Purkinje cell (primary cell): ENCODE data around the gene FAM200C. TPM values are rescaled to one million over a fixed set of nuclear protein-coding genes. Genes with fewer than 3 reads are reported as not detected.

Experiments used
- polyA plus RNA-seq: library from polyadenylated mRNA; unstranded; fragments of >200 nt; fragmentation: Nextera tagmentation; gene quantifications from 2 replicates; pipeline ENCODE4 v1.2.1, GENCODE V29; 2014

Gene FAM200C
- 3.8 and 8.1 TPM in 2 replicates for polyA plus RNA-seq

GRCh38 chr5:160399402-160400353 is at the start of gene FAM200C:
Gene FAM200C (minus strand): TSS chr5:160400054. CDS start chr5:160395490, 4,564 bp downstream.

GRCh38 chr5:160421625-160422258 is 21.9 kb upstream of the FAM200C start, which contains the start of gene PTTG1:
Gene PTTG1 (plus strand): TSS chr5:160421855. CDS start chr5:160422313, 458 bp downstream.

DNA sequence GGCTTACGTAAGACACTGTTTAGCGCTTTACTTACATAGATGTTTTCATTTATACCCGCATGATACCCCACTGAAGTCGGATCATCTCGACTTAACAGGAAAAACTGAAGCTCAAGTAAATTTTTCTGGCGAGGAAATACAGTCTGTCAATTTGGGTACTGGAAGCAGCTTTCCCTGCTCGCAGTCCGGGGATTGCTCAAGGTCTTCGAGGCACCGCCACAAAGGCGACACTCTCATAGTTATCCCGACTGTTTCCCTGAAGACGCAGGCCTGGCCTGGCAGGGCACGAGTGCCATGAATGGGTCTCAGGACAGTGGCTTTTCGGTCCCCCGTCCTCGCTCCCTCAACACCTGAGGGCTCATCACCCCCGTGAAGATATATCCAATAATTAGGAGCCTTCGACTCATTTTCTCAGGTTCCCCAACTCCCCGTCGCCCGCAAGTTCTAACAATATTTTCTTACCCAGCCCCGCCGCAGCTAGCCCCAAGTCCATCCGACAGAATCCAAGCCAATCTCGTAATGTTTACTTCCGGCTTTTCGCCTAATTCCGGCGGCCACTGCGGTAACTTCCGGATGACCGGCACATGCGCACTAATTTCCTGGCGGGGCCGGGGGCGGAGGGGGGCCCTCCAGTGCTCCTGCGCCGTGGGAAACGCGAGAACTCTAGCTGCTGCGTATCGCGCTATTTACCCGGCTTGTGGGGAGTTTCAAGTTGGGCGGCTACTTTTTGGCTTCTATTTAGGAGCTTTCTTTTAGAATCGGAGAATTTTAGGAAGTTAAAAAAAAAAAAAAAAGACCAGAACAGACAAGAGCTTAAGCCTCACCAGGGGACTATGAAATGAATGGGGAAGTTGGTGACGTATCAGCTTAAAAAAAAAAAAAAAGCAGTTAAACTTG is 19.0 kb upstream of the FAM200C start, which contains the start of gene SLU7:
Gene SLU7, minus strand, starts transcription at position 521 of the 897 bp plus-strand sequence. CDS start 3,787 bp downstream, outside the sequence.

DNA sequence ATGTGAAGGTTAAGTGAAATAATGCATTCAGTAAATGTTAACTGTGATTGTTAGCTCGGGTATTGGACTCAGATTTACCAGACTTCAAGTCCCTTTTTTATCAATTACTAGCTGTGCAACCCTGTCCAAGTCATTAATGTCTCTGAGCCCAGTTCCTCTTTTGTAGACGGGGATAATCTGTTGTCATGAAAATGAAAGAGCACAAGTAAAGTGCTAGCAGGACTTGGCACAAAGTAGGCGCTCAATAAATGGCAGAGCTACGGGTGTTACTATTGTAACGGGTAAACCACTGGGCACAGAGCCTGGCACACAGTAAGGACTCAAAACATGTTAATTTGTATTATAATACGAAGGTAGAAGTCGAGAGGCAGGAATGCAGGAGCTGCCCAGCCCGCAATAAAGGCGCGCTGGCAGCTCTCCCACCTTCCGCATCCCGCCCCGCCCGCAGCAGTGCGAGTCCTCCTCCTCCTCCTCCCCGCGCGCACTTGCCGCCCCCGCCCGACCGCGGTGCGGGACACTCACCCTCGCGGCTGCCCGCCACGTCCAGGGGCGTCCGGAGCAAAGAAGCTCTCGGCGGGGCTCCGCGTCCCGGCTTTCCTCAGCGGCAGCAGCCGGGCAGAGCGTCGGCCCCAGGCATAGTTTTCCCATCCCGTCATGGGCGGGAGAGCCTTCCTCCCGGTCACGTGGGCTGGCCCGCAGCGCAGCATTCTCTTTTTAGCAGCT is 29.7 kb downstream of the FAM200C start, which contains the start of gene C1QTNF2:
Gene C1QTNF2, minus strand, starts transcription at position 637 of the 723 bp plus-strand sequence. CDS start 15,615 bp downstream, outside the sequence.

Other genes starting within 250 kb of the FAM200C start
- 67.3 and 94.0 TPM in 2 replicates for gene FABP6, start 170.5 kb downstream of the FAM200C start, polyA plus RNA-seq
- 0.36 and 0.77 TPM in 2 replicates for gene CCNJL, start 87.5 kb downstream of the FAM200C start, polyA plus RNA-seq
- gene C1QTNF2, start 29.4 kb downstream of the FAM200C start, polyA plus RNA-seq: 2.4 and 4.7 TPM in 2 replicates
- 124 and 160 TPM in 2 replicates for gene SLU7, start 19.0 kb upstream of the FAM200C start, polyA plus RNA-seq
- gene PTTG1, start 21.8 kb upstream of the FAM200C start, polyA plus RNA-seq: 6.4 and 6.5 TPM in 2 replicates